ENCODE data around the gene ADPGK. TPM values are rescaled to one million over a fixed set of nuclear protein-coding genes. Genes with fewer than 3 reads are reported as not detected.

Gene ADPGK
- total RNA-seq, 1 donor from 2014 or later, result 74.2 TPM

- TF ChIP-seq, protein P1, sequence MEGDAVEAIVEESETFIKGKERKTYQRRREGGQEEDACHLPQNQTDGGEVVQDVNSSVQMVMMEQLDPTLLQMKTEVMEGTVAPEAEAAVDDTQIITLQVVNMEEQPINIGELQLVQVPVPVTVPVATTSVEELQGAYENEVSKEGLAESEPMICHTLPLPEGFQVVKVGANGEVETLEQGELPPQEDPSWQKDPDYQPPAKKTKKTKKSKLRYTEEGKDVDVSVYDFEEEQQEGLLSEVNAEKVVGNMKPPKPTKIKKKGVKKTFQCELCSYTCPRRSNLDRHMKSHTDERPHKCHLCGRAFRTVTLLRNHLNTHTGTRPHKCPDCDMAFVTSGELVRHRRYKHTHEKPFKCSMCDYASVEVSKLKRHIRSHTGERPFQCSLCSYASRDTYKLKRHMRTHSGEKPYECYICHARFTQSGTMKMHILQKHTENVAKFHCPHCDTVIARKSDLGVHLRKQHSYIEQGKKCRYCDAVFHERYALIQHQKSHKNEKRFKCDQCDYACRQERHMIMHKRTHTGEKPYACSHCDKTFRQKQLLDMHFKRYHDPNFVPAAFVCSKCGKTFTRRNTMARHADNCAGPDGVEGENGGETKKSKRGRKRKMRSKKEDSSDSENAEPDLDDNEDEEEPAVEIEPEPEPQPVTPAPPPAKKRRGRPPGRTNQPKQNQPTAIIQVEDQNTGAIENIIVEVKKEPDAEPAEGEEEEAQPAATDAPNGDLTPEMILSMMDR (IDR thresholded peaks at IDR 0.05), result no peak
- no peaks in the 10 kb centered on the region for H3K27me3 ChIP-seq
- intact Hi-C loops (cut with DNase I), result no loop called here
- H3K4me1 ChIP-seq, result no peaks in the 10 kb centered on the region
- no peaks in the 10 kb centered on the region for H3K9me3 ChIP-seq
- H3K27ac ChIP-seq, result no peak overlapping the region
- H3K36me3 ChIP-seq, result no peaks in the 10 kb centered on the region
- ATAC-seq, result no peak
- no peak for DNase-seq
- no peak overlapping the region for H3K4me3 ChIP-seq
Measured at GRCh38 chr15:72790302-72790910, 6.8 kb upstream of the ADPGK start.

GRCh38 chr15:72787526-72787925 is 4.0 kb upstream of the ADPGK start:
- H3K4me3 ChIP-seq, result no peak overlapping the region
- no peak for DNase-seq
- intact Hi-C loops (cut with DNase I), result no loop called here

GRCh38 chr15:72786676-72787345 is 3.3 kb upstream of the ADPGK start:
- Histone ChIP-seq H3K4me1 (peaks cover 17% of the 10 kb centered on the region), H3K27ac (no peak overlapping the region), H3K4me3 (no peak overlapping the region), H3K9me3 (no peaks in the 10 kb centered on the region), H3K36me3 (no peaks in the 10 kb centered on the region), H3K27me3 (no peaks in the 10 kb centered on the region)
- TF ChIP-seq, protein P1 (IDR thresholded peaks at IDR 0.05), result no peak
- ATAC-seq (no peak), DNase-seq (no peak)
- intact Hi-C loops (cut with DNase I), result no loop called here

More at GRCh38 chr15:72787526-72787925, 4.0 kb upstream of the ADPGK start:
- no peak for ATAC-seq
- Histone ChIP-seq H3K27me3 (no peaks in the 10 kb centered on the region), H3K9me3 (no peaks in the 10 kb centered on the region), H3K4me1 (peaks cover 11% of the 10 kb centered on the region), H3K27ac (no peak overlapping the region), H3K36me3 (no peaks in the 10 kb centered on the region)
- TF ChIP-seq, protein P1 (IDR thresholded peaks at IDR 0.05), result no peak

GRCh38 chr15:72786242-72786641 is 2.7 kb upstream of the ADPGK start:
- Histone ChIP-seq H3K9me3 (no peaks in the 10 kb centered on the region), H3K4me1 (peaks cover 19% of the 10 kb centered on the region), H3K27me3 (no peaks in the 10 kb centered on the region), H3K4me3 (no peak overlapping the region), H3K27ac (no peak overlapping the region), H3K36me3 (no peaks in the 10 kb centered on the region)
- ATAC-seq (no peak), DNase-seq (no peak)
- intact Hi-C loops (cut with DNase I), result no loop called here
- TF ChIP-seq, protein P1 (IDR thresholded peaks at IDR 0.05), result no peak

GRCh38 chr15:72785841-72786240 is 2.3 kb upstream of the ADPGK start:
- ATAC-seq (no peak), DNase-seq (no peak)
- Histone ChIP-seq H3K4me1 (peaks cover 19% of the 10 kb centered on the region), H3K27me3 (no peaks in the 10 kb centered on the region), H3K27ac (no peak overlapping the region), H3K9me3 (no peaks in the 10 kb centered on the region), H3K36me3 (no peaks in the 10 kb centered on the region), H3K4me3 (no peak overlapping the region)
- intact Hi-C loops (cut with DNase I), result no loop called here
- TF ChIP-seq, protein P1 (IDR thresholded peaks at IDR 0.05), result no peak
